NCI-H2196 treated with DMSO at 0.1 percent for 48 hours (cell line): ENCODE results near the gene DPEP1.

Source experiments
- DNase-seq: peaks from one replicate; lab custom pipeline; 2025; ENCODE audit not compliant: unreplicated experiment; lab: John Stamatoyannopoulos, UW

Gene DPEP1

GRCh38 chr16:89598199-89598598 is 15.2 kb upstream of the DPEP1 start:
- DNase-seq, result no peak

- peak; percentile 35 for DNase-seq
Measured at GRCh38 chr16:89599451-89599858, 14.0 kb upstream of the DPEP1 start.

DNA sequence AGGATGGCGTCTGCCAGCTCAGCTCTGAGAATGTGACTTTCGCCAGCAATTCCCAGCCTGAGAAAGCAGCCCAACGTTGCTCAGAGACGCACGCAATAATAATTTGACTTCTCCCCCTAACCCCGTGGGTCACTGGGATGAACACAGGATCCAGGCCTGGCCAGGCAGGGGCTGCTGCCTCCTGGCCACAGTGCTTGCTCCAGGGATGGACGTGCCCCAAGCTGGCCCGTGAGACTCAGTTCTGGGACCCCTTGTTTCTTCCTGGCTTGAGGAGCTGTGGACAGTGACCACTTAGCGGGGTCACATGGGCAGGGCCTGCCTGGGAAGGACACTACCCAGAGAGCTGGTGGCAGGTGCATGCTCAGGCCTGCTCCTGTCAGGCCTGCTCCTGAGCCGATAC is 13.5 kb upstream of the DPEP1 start:
- no peak for DNase-seq

DNA sequence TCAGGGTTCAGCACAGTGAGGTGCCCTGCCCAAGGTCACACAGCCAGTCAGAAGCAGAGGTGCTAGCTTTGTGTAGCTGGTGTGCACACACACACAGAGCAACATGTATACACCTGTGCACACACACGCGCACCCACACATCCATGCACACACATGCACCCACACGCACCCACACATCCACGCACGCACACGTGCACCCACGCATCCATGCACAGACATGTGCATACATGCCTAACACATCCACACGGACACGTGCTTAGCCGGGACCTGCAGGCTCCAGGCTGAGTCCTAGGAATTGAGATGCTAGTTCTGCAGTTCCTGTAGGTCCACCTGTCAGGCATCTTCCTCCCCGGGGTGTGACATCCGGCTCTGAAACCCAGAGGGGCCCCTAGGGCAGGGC is 13.0 kb upstream of the DPEP1 start:
- no peak for DNase-seq

DNA sequence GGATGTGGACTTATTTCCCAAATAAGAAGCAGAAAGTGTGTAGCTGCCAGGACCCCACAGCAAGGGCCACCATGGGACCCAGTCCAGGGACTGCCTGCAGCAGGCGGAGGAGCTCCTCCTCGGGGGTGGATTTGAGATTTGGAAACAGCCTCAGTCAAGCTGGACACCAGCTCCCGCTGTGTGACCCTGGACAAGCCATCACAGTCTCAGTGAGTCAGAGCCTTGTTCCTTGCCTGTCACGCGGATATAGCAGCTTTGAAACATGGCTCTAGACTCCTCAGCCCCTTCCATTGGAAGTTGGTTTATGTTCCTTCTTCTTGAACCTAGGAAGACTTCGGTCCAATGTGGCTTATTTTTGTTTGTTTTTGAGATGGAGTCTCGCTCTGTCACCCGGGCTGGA is 12.5 kb upstream of the DPEP1 start:
- no peak for DNase-seq

DNA sequence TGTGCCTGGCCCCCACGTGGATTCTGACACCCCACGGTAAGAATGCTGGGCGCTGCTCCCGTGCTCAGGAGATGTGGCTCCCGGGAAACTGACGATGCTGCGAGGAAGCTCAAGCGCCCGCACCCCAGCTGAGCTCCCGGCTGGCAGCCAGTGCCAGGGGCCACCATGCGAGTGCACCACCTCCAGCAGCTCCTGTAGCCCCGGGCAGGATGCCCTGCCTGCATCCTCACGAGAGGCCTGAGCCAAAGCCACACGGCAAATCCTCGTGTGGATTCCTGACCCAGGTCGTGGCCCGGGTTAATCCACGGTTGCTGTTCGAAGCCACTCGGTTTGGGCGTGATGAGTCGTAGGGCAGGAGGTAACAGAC is 11.6 kb upstream of the DPEP1 start:
- DNase-seq, result no peak

DNA sequence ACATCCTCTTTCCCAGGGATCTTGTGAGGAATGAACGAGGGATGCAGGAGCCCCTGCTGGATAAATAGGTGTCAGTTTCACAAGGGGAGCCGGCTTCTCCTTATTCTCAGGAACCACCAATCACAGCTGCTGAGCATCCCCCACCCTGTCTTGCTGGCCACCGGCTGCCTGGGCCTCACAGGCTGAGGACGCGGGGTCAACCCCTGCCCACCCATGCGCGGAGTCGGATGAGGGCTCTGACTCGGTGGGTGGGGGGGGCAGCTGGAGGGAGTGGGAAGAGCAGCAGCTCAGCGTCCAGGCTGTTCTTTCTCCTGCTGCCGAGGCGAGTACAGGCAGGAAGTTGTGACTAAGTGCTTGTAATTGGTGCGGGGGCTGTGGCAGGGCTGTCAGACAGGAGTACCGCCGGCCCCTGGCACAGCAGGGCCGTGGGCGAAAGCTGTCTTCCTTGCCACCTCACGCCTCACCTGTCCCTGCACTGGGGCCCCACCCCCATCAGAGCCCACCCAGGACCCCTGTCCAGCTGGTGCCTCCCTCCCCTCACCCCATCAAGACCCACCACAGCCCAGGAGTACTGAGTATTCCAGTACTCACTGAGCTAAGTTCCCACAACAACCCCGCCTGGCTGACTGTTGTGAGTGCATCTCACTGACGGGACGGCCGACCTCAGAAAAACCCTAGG is 11.0 kb upstream of the DPEP1 start:
- DNase-seq, result no peak

DNA sequence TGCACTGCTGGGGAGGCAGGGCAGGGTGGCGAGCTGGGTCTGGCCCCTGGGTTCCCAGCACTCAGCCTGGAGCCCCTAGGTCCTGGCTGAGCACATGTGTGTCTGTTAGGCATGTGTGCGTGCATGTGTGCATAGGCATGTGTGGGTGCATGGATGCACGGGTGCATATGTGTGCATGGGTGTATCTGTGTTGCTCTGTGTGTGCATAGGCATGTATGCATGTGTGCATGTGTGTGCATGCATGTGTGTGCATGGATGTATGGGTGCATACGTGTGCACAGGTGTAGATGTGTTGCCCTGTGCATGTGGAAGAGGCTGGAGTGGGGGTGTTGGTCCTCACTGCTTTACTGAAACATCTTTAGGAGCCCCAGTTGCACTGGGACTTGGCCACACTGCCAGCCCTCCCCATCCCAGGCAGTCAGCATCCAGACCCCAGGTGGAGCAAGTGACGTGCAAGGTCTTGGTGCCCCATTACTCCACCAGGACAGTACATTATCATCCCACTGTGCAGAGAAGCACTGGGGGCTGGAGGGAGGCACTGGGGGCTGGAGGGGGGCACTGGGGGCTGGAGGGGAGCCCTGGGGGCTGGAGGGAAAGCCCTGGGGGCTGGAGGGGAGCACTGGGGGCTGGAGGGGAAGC is 10.4 kb upstream of the DPEP1 start:
- no peak for DNase-seq

DNA sequence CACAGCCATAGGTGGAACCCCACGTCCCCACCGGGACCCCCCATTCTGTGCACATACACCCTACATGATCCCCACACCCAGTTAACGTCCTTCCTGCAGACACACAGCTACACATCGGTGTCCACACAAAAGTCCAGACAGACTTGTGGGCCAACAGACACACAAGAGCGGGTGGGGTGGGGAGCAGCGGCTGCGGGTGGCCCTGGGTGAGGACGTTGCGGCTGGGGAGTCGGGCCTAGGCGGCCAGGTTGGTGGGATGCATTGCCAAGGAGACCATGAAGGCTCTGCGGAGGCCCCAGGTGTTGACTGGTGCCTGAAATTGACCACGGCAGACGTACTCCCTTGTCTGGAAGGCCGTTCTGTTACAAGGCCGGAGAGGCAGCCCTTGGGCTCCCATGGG is 8.7 kb upstream of the DPEP1 start:
- DNase-seq, result no peak

DNA sequence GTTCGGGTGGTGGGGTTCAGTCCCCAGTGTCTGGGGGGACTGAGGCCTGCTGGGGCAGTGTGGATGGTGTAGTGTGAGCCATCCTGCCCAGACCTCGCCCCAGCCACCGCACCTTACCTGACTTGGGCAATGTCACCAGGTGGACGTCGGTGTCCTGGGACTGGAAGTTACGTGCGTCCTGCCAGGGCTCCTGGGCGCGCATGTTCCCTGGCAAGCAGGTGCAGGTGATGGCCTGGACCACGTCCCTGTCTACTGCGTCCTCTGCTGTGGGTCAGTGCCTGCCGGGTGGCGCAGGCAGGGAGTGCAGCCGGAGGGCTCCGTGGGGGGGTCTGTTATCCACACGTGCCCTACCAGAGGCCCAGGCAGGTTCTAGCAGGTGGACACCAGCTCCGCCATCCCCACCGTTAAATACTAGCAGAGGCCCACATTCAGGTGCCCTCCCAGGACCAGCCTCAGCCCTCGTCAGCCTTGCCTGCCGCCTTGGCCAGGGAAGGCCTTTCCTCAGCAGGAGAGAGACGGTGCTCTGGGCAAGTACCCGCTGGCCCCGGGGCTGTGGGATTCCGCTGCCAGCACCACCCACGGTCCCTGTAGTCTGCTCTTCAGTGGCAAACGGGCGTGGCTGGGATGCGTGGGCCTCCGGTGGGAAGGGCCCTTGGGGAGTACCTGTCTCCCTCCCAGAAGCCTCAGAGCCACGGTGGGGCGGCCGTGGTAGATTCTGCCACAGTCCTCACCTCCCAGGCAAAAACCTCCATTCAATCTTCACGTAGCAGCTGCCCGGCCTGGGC is 8.1 kb upstream of the DPEP1 start:
- DNase-seq, result no peak

DNA sequence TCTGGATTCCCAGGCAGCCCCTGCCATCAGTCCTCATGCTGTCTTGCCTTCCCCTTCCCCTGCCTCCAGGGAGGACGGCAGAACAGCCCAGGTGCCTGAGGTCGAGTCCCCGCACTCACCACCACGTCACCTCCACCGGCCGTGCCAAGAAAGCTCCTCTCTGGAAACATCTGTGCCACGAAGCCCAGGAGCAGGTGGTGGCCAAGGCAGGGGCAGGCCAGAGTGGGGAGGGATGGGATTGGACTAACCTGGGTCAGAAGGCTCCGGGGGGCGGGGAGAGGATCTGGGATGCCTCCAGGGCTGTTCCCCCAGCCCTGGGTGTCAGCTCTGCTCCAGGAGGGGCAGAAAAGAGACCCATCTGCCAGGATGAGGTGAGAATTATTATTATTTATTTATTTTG is 7.4 kb upstream of the DPEP1 start:
- peak; percentile 66 for DNase-seq

DNA sequence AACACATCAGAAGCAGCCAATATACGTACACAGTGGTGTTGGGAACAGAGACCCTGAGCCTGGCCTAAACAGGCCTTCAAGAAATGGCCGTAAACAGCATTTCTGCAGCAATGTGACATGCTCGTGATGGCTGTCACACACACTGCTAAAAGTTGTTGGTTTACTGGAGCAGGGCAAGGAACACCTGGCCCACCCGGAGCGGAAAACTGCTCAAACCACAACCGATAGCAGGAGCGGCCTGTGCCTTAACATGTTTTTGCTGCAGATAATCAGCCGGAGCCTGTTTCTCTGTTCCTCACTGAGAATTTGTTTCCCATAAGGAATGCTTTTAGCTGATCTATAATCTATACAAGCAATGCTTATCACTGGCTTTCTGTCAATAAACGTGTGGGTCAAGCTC is 6.0 kb upstream of the DPEP1 start:
- DNase-seq, result no peak

DNA sequence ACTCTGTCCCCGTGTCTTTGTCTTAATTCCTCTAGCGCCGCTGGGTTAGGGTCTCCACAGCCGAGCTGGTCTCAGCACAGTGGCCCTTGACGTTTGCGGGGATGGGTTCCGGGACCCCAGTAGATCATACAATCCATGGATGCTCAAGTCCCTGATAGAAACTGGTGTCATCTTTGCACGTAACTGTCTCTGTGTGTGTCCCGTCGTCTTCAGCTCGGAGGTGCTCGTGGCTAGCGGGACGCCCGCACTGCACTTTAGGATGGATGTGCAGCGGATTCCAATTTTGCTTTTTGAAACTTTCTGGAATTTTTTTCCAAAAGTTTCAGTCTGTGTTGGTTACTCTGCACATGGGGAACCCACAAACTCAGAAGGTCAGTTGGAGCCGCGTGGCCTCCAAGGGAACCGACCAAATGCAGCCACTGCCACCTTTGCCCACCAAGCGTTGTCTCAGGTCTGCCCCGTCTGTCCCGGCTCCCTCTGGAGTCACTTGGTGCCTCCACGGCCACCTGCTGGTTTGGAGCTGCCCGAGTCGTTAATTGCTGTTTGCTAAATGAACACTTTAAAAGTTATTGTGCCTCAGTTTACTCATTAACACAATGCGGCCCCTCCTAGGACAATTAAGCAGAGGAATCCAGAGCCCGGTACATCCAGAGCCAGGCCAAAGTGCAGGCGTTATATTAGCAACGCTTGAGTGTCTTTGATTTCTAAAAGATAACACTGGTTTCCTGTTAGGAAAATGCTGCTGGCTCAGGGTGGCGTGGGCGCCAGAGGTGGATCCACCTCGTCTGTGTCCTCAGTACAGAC is 5.3 kb upstream of the DPEP1 start:
- DNase-seq, result no peak

DNA sequence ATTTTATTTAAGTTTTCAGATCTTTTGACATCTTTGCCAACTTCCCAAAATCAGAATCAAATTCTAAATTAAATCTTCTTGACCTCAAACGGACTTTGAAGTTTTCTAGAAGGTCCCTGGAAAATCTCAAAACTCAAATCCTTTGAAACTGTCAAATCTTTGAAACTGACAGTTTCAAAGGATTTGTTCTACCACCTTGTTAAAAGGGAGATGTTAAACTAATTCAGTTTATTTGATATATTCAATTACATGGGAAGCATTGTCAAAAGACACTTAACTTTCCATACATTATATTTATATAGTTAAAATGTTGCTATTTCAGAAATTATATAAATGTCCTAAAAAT is 3.4 kb upstream of the DPEP1 start:
- no peak for DNase-seq

- DNase-seq, result no peak
Measured at GRCh38 chr16:89612415-89613166, 851 bp upstream of the DPEP1 start.

DNA sequence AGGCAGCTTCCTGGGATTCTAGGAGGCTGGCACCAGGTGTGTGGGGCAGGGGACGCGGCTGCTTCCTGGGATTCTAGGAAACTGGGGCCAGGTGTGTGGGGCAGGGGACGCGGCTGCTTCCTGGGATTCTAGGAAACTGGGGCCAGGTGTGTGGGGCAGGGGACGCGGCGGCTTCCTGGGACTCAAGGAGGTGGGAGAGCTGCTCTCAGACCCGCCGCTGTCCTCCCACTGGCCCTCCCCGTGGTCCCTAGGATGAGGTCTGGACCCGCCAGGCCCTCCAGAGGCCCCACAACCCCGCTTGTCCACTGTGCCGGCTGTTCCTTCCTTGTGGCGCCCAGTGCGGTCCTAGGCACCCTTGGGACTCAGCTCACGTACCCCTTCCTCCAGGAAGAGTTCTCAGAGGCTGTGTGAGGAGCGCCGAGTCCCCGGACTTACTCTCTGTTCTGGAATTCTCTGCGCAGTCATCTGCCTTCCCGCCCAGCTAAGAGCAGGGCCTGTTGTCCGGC is 565 bp downstream of the DPEP1 start:
- DNase-seq, result no peak

GRCh38 chr16:89615176-89615575 is 1.7 kb downstream of the DPEP1 start:
- DNase-seq, result no peak

- DNase-seq, result no peak
Measured at GRCh38 chr16:89615596-89616090, 2.2 kb downstream of the DPEP1 start.

GRCh38 chr16:89616623-89617022 is 3.2 kb downstream of the DPEP1 start:
- DNase-seq, result no peak

- DNase-seq, result no peak
Measured at GRCh38 chr16:89617036-89617435, 3.6 kb downstream of the DPEP1 start.
